ENCODE results near the gene GOLT1A. TPM values are rescaled to one million over a fixed set of nuclear protein-coding genes. Genes with fewer than 3 reads are reported as not detected.
"Not testable (repeated sequence)": the region's sequence is repeated elsewhere in the genome, so short reads cannot be mapped to it uniquely, and the experiment has no call there.

The GOLT1A gene
- total RNA-seq, 1 experiment from 2014 or later = not detected

DNA sequence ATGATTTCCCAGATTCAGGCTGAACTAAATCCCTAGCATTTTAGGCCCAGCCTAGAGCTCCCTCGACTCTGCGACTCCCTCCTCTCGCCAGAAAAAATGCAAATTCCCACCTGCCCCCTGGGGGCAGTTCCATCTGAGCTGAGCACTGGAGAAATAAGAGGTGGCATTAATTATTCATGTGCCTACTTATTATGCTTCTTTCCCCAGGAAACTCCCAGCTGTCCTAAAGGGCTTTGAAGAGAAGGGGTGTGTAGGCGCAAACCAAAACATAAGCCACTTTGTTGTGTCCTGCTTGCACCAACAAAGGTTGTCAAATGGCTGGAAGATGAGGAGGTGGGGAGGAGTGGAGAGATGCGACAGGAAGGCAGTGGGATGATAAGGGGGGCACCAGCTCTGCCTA, 41.4 kb upstream of the GOLT1A start:
- Histone ChIP-seq H3K36me3 (no peaks in the 10 kb centered on the region), H3K4me3 (no peak overlapping the region), H3K27ac (no peak overlapping the region), H3K4me1 (replicated peaks) (peaks cover 19% of the 10 kb centered on the region), H3K27me3 (replicated peaks) (no peaks in the 10 kb centered on the region), H3K9me3 (replicated peaks) (no peaks in the 10 kb centered on the region)
- no peak for DNase-seq (ENCODE audit: low read depth in 1 of 2, low spot score in 2 of 2)

- Histone ChIP-seq H3K4me3 (no peak overlapping the region), H3K9me3 (replicated peaks) (no peaks in the 10 kb centered on the region), H3K4me1 (replicated peaks) (peaks cover 19% of the 10 kb centered on the region), H3K27ac (no peak overlapping the region), H3K27me3 (replicated peaks) (no peaks in the 10 kb centered on the region), H3K36me3 (no peaks in the 10 kb centered on the region)
- DNase-seq (ENCODE audit: low read depth in 1 of 2, low spot score in 2 of 2) = no peak
These were observed 40.4 kb upstream of the GOLT1A start for GRCh38 chr1:204254031-204254661.

DNA sequence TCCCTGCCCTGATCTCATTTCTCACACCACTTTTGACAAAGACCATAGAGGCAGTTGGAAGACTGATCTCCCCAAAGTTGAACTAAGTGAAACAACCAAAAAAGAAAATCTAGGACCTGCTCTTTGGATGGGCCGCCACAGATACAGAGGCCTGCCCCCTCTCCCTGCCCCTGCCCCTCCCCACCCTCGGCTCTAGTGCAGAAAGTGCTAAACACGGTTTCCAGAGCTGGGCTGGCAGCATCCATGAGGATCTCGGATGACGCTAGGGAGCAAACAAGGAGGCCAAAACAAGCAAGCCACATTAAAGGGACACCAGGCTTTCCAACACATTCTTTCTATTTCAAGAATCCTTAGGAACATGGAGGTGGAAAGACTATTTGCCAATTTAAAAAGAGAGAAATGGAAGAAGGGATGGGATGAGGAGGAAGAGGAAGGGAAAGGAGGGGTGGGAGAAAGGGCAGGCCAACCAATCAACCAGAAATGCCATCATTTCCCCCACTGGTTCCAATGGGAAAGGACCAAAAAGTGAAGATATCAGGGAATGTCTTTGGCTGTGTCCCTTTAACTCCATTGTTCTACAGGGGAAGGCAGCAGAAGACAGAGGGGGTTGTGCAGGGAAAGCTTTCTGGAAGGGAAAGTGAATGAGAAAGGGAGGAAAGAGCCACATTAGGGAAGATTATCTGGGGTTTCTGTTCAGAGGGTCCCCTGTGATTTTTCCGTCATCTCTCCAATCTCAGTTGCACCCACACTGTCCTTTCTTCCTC, 38.3 kb upstream of the GOLT1A start:
- Histone ChIP-seq H3K27me3 (replicated peaks) (no peaks in the 10 kb centered on the region), H3K27ac (no peak overlapping the region), H3K36me3 (no peaks in the 10 kb centered on the region), H3K4me3 (no peak overlapping the region), H3K4me1 (replicated peaks) (peaks cover 10% of the 10 kb centered on the region), H3K9me3 (replicated peaks) (no peaks in the 10 kb centered on the region)
- DNase-seq (ENCODE audit: low read depth in 1 of 2, low spot score in 2 of 2) = no peak

GRCh38 chr1:204251286-204251685, 37.5 kb upstream of the GOLT1A start:
- Histone ChIP-seq H3K4me1 (replicated peaks) (peaks cover 10% of the 10 kb centered on the region), H3K27me3 (replicated peaks) (no peaks in the 10 kb centered on the region), H3K9me3 (replicated peaks) (no peaks in the 10 kb centered on the region), H3K4me3 (no peak overlapping the region), H3K27ac (no peak overlapping the region), H3K36me3 (no peaks in the 10 kb centered on the region)
- DNase-seq (ENCODE audit: low read depth in 1 of 2, low spot score in 2 of 2) = no peak

DNA sequence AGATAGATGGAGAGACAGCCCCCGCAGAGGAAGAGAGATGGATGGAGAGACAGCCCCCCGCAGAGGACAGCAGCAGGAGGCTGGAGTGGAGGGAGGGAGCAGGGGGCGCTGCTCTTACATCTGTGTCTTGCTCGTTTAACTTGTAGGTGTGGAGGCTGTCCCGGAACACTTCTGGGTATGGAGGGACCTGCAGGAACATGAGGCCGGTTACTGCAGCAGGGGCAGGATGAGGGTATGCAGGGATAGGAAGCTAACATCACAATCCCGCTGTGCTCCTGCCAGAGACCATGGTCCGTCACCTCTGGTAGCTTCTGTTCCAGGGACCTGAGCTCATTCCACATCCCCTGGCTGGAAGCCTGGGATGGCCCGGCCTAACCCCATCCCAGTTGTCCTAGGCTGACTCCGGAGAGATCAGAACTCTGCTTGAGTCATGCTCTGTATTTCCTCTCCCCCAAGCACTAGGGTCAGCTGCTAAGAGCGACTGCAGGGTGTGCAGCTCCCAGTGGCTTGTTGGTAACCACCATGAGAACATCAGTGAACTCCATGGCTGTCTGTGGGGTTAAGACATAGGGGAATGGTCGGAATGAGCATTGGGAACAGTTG, 36.7 kb upstream of the GOLT1A start:
- Histone ChIP-seq H3K36me3 (no peaks in the 10 kb centered on the region), H3K4me1 (replicated peaks) (peaks cover 2% of the 10 kb centered on the region), H3K27ac (no peak overlapping the region), H3K27me3 (replicated peaks) (no peaks in the 10 kb centered on the region), H3K9me3 (replicated peaks) (no peaks in the 10 kb centered on the region), H3K4me3 (no peak overlapping the region)
- no peak for DNase-seq (ENCODE audit: low read depth in 1 of 2, low spot score in 2 of 2)

GRCh38 chr1:204249736-204250427, 36.1 kb upstream of the GOLT1A start:
- no peak for DNase-seq (ENCODE audit: low read depth in 1 of 2, low spot score in 2 of 2)
- H3K27ac ChIP-seq = no peak overlapping the region
- H3K4me3 ChIP-seq = no peak overlapping the region

GRCh38 chr1:204248954-204249353, 35.2 kb upstream of the GOLT1A start:
- no peaks in the 10 kb centered on the region for H3K36me3 ChIP-seq

More at GRCh38 chr1:204249736-204250427, 36.1 kb upstream of the GOLT1A start:
- Histone ChIP-seq H3K27me3 (replicated peaks) (no peaks in the 10 kb centered on the region), H3K36me3 (no peaks in the 10 kb centered on the region), H3K4me1 (replicated peaks) (no peaks in the 10 kb centered on the region), H3K9me3 (replicated peaks) (no peaks in the 10 kb centered on the region)

DNA sequence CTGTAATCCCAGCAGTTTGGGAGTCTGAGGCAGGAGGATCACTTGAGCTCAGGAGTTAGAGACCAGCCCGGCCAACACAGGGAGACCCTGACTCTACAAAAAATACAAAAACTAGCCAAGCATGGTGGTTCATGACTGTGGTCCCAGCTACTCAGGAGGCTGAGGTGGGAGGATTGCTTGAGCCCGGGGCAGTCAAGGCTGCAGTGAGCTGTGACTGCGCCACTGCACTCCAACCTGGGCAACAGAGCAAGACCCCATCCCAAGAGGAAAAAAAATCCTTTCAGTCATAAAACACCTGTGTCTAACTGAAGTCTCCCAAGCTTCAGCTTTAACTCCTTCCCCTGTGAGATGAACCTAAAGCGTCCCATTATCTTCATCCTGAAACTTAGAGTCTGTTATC, 33.1 kb upstream of the GOLT1A start:
- no peaks in the 10 kb centered on the region for H3K4me1 ChIP-seq (replicated peaks)
- no peaks in the 10 kb centered on the region for H3K9me3 ChIP-seq (replicated peaks)
- H3K27ac ChIP-seq = no peak overlapping the region
- no peaks in the 10 kb centered on the region for H3K36me3 ChIP-seq
- no peak for DNase-seq (ENCODE audit: low read depth in 1 of 2, low spot score in 2 of 2)
- H3K4me3 ChIP-seq = no peak overlapping the region
- H3K27me3 ChIP-seq (replicated peaks) = no peaks in the 10 kb centered on the region

More at GRCh38 chr1:204248954-204249353, 35.2 kb upstream of the GOLT1A start:
- no peak for DNase-seq (ENCODE audit: low read depth in 1 of 2, low spot score in 2 of 2)
- no peaks in the 10 kb centered on the region for H3K9me3 ChIP-seq (replicated peaks)
- H3K4me1 ChIP-seq (replicated peaks) = no peaks in the 10 kb centered on the region
- H3K27me3 ChIP-seq (replicated peaks) = no peaks in the 10 kb centered on the region
- H3K27ac ChIP-seq = no peak overlapping the region
- no peak overlapping the region for H3K4me3 ChIP-seq

DNA sequence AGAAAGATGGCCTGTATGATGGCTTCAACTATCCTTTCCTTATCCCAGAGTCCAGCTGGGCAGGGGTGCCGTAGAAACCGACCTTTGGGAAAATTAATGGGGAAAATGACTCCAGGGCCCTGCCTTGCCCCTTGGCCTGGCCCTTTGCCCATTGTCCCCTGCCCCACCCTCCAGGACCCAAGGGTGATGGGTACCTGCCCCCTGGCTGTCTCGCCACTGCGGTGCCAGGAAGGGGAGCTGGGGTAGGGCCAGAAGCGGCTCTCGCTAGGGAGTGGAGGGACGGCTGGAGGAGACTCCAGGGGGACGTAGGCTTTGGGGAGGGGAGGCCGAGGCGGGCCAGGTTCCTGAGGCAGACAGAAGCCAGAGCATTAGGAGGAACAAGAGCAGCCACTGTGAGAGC, 29.1 kb upstream of the GOLT1A start:
- Histone ChIP-seq H3K4me3 (no peak overlapping the region), H3K27me3 (replicated peaks) (no peaks in the 10 kb centered on the region), H3K36me3 (no peaks in the 10 kb centered on the region), H3K9me3 (replicated peaks) (no peaks in the 10 kb centered on the region), H3K27ac (no peak overlapping the region), H3K4me1 (replicated peaks) (no peaks in the 10 kb centered on the region)
- DNase-seq (ENCODE audit: low read depth in 1 of 2, low spot score in 2 of 2) = no peak

- H3K9me3 ChIP-seq (replicated peaks) = no peaks in the 10 kb centered on the region
- H3K27me3 ChIP-seq (replicated peaks) = no peaks in the 10 kb centered on the region
- DNase-seq (ENCODE audit: low read depth in 1 of 2, low spot score in 2 of 2) = no peak
- no peak overlapping the region for H3K4me3 ChIP-seq
- no peak overlapping the region for H3K27ac ChIP-seq
- H3K4me1 ChIP-seq (replicated peaks) = no peaks in the 10 kb centered on the region
- no peaks in the 10 kb centered on the region for H3K36me3 ChIP-seq
These were observed 28.1 kb upstream of the GOLT1A start for GRCh38 chr1:204241914-204242313.

- no peak overlapping the region for H3K4me3 ChIP-seq
- no peak for DNase-seq (ENCODE audit: low read depth in 1 of 2, low spot score in 2 of 2)
- H3K27ac ChIP-seq = no peak overlapping the region
- no peaks in the 10 kb centered on the region for H3K36me3 ChIP-seq
- H3K27me3 ChIP-seq (replicated peaks) = no peaks in the 10 kb centered on the region
- H3K4me1 ChIP-seq (replicated peaks) = no peaks in the 10 kb centered on the region
- H3K9me3 ChIP-seq (replicated peaks) = no peaks in the 10 kb centered on the region
These were observed 27.3 kb upstream of the GOLT1A start for GRCh38 chr1:204241050-204241449.

GRCh38 chr1:204240233-204240632, 26.4 kb upstream of the GOLT1A start:
- DNase-seq (ENCODE audit: low read depth in 1 of 2, low spot score in 2 of 2) = no peak
- Histone ChIP-seq H3K27me3 (replicated peaks) (no peaks in the 10 kb centered on the region), H3K36me3 (no peaks in the 10 kb centered on the region), H3K4me1 (replicated peaks) (no peaks in the 10 kb centered on the region), H3K9me3 (replicated peaks) (no peaks in the 10 kb centered on the region), H3K27ac (no peak overlapping the region), H3K4me3 (no peak overlapping the region)

DNA sequence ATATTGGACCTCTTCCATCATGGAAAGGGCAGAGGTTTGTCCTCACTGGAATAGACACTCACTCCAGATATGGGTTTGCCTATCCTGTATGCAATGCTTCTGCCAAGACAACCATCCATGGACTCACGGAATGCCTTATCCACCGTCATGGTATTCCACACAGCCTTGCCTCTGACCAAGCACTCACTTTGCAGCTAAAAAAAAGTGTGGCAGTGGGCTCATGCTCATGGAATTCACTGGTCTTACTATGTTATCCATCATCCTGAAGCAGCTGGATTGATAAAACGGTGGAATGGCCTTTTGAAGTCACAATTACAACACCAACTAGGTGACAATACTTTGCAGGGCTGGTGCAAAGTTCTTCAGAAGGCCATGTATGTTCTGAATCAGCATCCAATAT, 25.6 kb upstream of the GOLT1A start:
- H3K4me3 ChIP-seq; H3K27ac ChIP-seq; DNase-seq (ENCODE audit: low read depth in 1 of 2, low spot score in 2 of 2); H3K4me1 ChIP-seq (replicated peaks); H3K36me3 ChIP-seq; H3K9me3 ChIP-seq (replicated peaks); H3K27me3 ChIP-seq (replicated peaks): not testable (repeated sequence)

- not testable (repeated sequence) for H3K9me3 ChIP-seq (replicated peaks); H3K4me3 ChIP-seq; H3K36me3 ChIP-seq; H3K27me3 ChIP-seq (replicated peaks); H3K27ac ChIP-seq; DNase-seq (ENCODE audit: low read depth in 1 of 2, low spot score in 2 of 2); H3K4me1 ChIP-seq (replicated peaks)
These were observed 24.7 kb upstream of the GOLT1A start for GRCh38 chr1:204238520-204238919.

All from SJSA1 (cell line).